IgD-negative memory B cell (primary cell): ENCODE measurements around the gene LCN2. TPM values are rescaled to one million over a fixed set of nuclear protein-coding genes. Genes with fewer than 3 reads are reported as not detected.
"Not testable (repeated sequence)": the region's sequence is repeated elsewhere in the genome, so short reads cannot be mapped to it uniquely, and the experiment has no call there.

ENCODE experiments used
- H3K27ac Mint-ChIP-seq, 3 donors: one replicate each; pipeline ENCODE4 v1.8.0; 2020 to 2022; ENCODE audit warnings: mild to moderate bottlenecking in 3 of 3, mixed read lengths in 3 of 3, moderate library complexity in 1 of 3
- H3K27me3 Mint-ChIP-seq: one replicate; pipeline ENCODE4 v1.8.0; 2021; ENCODE audit warnings: mixed read lengths
- H3K36me3 Mint-ChIP-seq: one replicate; pipeline ENCODE4 v1.8.0; 2020; ENCODE audit warnings: mild to moderate bottlenecking, mixed read lengths
- H3K4me1 Mint-ChIP-seq, 3 donors: one replicate each; pipeline ENCODE4 v1.8.0; 2020 to 2022; ENCODE audit warnings: mixed read lengths in 3 of 3, mild to moderate bottlenecking in 1 of 3
- H3K4me3 Mint-ChIP-seq, 4 donors: one replicate each; pipeline ENCODE4 v1.8.0; 2020 to 2022; ENCODE audit warnings: mild to moderate bottlenecking in 4 of 4, mixed read lengths in 4 of 4, moderate library complexity in 3 of 4
- H3K9me3 Mint-ChIP-seq, 3 donors: one replicate each; pipeline ENCODE4 v1.8.0; 2020 to 2021; ENCODE audit warnings: mixed read lengths in 3 of 3, mild to moderate bottlenecking in 1 of 3
- polyA plus RNA-seq: library from polyadenylated mRNA; unstranded; fragments of 300-500 nt; fragmentation: Illumina TruSeq; gene quantifications from one replicate; pipeline ENCODE4 v1.2.3, GENCODE V29; 2021

Gene LCN2
- polyA plus RNA-seq, 1 donor from 2014 or later: 1.5 TPM

DNA sequence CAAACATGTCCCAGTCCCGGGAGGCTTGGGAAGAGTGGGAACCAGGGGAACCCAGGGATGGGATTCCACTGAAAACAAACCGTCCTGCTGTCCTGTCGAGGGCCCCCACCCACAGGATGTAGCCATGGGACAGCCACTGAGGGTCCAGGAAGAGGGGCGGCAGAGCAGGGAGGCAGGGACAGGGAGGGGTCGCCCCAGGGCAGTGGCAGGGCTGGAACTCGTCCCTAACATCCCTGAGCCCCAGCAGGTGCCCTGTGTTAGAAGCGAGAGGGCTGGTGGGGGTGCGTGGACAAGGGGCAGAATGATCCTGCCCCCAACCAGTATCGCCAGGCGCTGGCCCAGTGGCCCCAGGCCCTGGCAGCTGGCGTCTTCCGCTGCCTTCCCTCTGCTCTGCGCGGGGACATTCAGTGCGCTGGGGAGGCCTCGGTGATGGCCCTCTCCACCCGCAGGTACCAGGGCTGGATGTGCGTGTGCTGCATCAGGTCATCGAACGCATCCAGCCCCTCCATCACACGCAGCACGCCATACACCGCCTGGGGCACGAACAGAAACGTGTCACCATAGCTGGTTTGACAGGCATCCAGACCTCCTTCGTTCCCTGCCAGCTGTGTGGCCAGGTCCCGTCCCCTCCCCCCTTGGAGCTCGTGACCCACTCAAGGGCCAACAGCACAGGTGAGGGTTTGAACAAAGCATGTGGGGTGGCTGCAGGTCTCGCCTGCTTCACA is 28.4 kb upstream of the LCN2 start:
- peaks cover 17 to 19% (median 18%) of the 10 kb centered on the region in 3 donors for H3K4me1 Mint-ChIP-seq
- no peaks in the 10 kb centered on the region for H3K9me3 Mint-ChIP-seq
- no peaks in the 10 kb centered on the region for H3K27me3 Mint-ChIP-seq
- H3K36me3 Mint-ChIP-seq: no peaks in the 10 kb centered on the region
- no peak overlapping the region for H3K4me3 Mint-ChIP-seq
- no peak overlapping the region for H3K27ac Mint-ChIP-seq

DNA sequence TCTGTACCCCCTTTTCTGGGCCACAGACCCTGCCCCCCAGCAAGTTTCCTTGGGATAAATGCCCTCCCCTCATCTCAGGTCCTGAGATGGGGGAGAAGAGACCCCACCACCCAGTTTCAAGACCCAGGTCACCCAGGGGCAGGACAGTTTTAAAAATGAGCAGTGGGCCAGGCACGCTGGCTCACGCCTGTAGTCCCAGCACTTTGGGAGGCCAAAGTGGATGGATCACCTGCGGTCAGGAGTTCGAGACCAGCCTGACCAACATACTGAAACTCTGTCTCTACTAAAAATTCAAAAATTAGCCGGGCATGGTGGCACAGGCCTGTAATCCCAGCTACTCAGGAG is 27.8 kb upstream of the LCN2 start:
- no peak overlapping the region for H3K27ac Mint-ChIP-seq
- no peaks in the 10 kb centered on the region for H3K36me3 Mint-ChIP-seq

DNA sequence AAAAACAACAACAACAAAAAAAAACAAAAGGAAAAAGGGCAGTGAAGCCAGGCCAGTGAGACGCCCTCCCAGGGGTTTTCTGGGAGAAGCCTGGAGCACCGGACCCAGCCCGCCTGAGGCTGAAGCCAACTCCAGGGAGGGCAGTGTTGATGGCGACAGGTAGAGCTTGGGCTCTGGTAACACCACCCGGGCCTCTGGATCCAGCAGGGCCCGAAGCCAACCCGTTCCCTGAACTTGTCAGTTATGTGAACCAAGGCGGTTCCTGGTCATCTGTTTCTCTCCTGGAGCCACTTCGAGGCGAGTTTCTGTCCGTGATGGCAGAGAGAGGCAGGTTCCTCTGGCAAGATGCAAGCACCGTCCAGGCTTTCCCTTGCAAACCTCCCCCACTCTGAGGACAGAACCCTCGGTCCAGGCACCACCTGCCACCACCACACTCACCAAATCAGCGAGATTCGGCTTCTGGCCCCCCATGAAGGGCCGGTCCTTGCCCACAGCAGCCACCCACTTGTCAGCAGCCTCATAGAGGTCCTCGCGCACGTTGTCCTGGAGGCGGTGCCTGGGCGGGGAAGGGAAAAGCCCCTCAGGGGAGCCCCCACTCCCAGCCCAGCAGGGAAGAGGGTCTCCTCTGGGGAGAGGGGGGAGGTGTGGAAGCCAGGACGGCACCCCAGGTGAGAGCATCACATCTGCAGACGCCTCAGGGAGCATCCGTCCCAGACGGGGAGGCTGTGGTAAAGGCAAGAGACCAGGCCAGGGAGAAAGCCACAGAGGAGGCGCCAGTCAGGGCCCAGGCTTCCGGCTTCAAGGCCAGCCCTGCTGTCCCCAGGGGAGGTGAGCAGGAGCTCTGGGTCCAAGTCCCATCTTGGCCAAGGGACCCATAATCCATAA is 27.1 kb upstream of the LCN2 start:
- H3K36me3 Mint-ChIP-seq: no peaks in the 10 kb centered on the region
- H3K9me3 Mint-ChIP-seq: no peaks in the 10 kb centered on the region
- H3K4me1 Mint-ChIP-seq: peaks cover 20 to 22% (median 21%) of the 10 kb centered on the region in 3 donors
- H3K4me3 Mint-ChIP-seq: no peak overlapping the region
- no peak overlapping the region for H3K27ac Mint-ChIP-seq
- H3K27me3 Mint-ChIP-seq: no peaks in the 10 kb centered on the region

More for the DNA sequence above, 27.8 kb upstream of the LCN2 start:
- no peaks in the 10 kb centered on the region for H3K9me3 Mint-ChIP-seq
- no peak overlapping the region for H3K4me3 Mint-ChIP-seq
- H3K4me1 Mint-ChIP-seq: peaks cover 20 to 22% (median 21%) of the 10 kb centered on the region in 3 donors
- no peaks in the 10 kb centered on the region for H3K27me3 Mint-ChIP-seq

DNA sequence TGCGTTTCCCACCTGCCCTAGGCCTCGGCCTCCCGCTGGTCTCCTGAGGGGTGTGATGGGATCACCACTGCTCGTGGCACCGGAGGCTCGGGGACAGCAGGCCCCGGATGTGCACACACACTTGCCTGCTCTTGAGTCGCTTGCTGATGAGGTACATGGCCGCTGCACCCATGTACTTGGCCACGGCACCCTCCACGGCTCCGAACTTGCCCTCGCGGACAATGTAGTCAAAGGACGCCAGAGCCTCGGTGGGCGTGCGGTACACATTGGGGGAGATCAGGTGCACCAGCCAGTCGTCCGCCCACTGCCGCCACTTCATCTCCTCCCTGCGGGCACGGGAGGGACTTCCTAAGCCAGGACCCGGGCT is 26.5 kb upstream of the LCN2 start:
- Mint-ChIP-seq H3K36me3 (no peaks in the 10 kb centered on the region), H3K9me3 (no peaks in the 10 kb centered on the region), H3K4me3 (peak overlapping the region in 1 of 4 donors; percentile 49), H3K27me3 (no peaks in the 10 kb centered on the region), H3K27ac (no peak overlapping the region), H3K4me1 (peaks cover 17 to 19% (median 18%) of the 10 kb centered on the region in 3 donors)

DNA sequence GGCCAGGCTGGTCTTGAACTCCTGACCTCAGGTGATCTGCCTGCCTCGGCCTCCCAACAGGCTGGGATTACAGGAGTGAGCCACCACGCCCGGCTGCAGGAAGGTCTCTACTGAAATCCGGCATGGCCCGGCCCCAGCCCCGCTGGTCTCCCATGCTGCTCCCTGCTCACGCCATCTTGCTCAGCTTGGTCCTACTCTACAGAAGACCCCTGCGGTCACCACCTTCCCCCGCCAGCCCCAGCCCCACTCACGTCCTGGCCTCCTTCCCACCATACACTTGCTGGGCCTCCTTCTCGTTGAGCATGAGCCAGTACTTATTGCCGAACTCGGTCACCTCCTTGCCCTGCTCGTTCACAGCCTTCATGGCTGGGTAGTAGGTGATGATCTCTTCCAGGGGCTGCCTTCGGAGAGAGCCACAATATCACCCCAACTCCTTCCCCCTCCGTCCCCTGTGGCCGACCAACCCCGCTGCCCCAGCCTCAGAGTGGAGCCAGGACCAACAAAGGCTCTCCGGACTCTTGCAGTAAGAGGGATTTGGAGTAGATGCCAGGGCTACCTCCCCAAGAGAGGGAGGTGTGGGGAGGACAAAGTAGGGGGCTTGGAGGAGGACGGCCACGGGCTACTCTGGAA is 25.7 kb upstream of the LCN2 start:
- Mint-ChIP-seq H3K36me3 (no peaks in the 10 kb centered on the region), H3K4me3 (peak overlapping the region in 1 of 4 donors; percentile 27), H3K27me3 (no peaks in the 10 kb centered on the region), H3K27ac (no peak overlapping the region), H3K4me1 (peaks cover 17 to 23% (median 18%) of the 10 kb centered on the region in 3 donors), H3K9me3 (no peaks in the 10 kb centered on the region)

DNA sequence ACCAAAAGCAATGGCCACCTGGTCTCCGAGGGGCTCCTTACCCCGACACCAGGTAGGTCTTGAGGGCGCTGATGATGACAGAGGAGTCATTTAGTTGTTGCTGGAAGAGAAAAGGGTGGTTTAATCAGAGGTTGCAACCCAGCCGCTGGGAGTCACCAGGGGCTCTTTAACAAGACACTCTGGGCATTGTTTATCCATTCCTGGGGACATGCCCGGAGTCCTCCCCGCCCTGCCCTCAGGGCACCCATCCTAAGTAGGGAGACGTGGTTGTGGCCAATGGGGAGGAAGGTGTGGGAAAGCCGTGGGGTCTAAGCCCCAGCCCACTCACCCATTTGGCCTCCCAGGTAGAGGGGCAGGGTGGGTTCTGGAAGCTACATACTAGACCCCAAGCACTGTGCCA is 24.8 kb upstream of the LCN2 start:
- H3K36me3 Mint-ChIP-seq: no peaks in the 10 kb centered on the region
- peak overlapping the region in 3 of 4 donors; percentile 26 to 91 (median 83) for H3K4me3 Mint-ChIP-seq
- H3K27ac Mint-ChIP-seq: peak overlapping the region in 2 of 3 donors; percentile 63 to 100
- no peaks in the 10 kb centered on the region for H3K9me3 Mint-ChIP-seq
- H3K27me3 Mint-ChIP-seq: no peaks in the 10 kb centered on the region
- H3K4me1 Mint-ChIP-seq: peaks cover 21 to 29% (median 22%) of the 10 kb centered on the region in 3 donors

DNA sequence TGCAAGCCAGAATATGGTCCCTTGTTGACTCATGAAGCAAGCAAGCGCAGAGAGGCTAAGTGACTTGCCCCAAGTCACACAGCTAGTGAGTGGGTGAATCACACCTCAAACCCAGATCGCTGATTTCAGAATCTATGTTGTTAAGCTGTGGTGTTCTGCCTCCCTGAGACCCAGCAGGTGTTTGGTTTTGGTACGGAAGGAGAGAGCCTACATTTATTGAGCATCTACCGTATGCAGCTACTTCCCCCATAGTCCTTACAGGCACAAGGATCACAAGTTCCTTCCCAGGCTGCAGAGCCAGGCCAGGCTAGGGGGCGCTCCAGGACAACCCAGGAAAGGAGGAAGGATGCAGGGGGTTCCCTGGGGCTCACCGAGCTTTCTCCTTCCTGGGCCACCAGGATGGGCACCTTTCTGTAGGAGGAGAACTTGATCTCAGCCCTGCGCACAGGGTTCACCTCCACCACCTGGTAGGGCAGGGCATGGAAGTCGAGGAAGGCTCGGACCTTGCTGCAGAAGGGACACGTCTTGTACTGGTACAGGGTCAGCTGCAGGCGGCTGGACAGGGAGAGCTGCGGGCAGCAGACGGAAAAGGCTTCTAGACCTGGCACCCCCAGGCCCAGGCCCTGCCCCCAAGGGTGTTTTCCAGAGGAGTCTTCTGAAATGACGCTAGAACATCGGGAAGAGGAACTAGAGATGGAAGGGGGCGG is 24.2 kb upstream of the LCN2 start:
- H3K27me3 Mint-ChIP-seq: no peaks in the 10 kb centered on the region
- H3K9me3 Mint-ChIP-seq: no peaks in the 10 kb centered on the region
- peaks cover 23 to 30% (median 24%) of the 10 kb centered on the region in 3 donors for H3K4me1 Mint-ChIP-seq
- peak overlapping the region; percentile 81 to 93 (median 87) for H3K4me3 Mint-ChIP-seq
- no peaks in the 10 kb centered on the region for H3K36me3 Mint-ChIP-seq
- peak overlapping the region in 2 of 3 donors; percentile 63 to 100 for H3K27ac Mint-ChIP-seq

DNA sequence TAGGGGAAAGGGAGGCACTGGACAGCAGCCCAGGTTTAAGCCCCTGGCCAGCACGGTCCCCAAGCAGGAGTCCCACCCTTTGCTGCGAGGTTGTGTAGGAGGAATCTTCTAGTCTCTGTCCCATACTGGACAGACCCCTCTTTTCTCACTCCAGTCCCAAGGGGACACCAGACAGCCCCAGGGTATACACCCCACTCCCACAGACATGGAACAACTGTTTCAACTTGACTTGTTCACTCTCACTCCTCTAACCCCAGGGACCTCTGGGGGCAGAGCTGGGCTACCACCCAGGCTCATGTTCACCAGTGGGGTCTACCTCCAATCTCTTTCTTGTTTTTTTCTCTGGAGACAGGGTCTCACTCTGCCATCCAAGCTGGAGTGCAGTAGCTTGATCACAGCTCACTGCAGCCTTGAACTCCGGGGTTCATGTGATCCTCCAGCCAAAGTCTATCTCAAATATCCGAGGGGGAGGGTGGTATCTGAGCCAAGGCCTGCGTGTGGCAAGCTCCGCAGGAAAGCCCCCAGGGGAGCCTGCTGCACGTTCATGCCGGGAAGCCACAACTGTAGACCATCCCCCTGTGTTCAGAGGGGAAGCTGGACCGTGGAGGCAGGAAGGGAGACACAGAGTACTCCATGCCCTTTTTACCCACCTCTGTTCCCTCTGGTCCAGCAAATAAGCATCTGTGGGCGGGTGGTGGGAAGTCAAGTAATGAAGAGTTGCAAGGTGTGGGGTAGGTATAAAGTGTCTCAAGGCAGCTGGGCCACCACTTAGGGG is 23.5 kb upstream of the LCN2 start:
- no peaks in the 10 kb centered on the region for H3K36me3 Mint-ChIP-seq
- peaks cover 23 to 30% (median 24%) of the 10 kb centered on the region in 3 donors for H3K4me1 Mint-ChIP-seq
- H3K27ac Mint-ChIP-seq: peak overlapping the region; percentile 85 to 100 (median 86)
- no peaks in the 10 kb centered on the region for H3K9me3 Mint-ChIP-seq
- peak overlapping the region; percentile 83 to 93 (median 92) for H3K4me3 Mint-ChIP-seq
- H3K27me3 Mint-ChIP-seq: no peaks in the 10 kb centered on the region

DNA sequence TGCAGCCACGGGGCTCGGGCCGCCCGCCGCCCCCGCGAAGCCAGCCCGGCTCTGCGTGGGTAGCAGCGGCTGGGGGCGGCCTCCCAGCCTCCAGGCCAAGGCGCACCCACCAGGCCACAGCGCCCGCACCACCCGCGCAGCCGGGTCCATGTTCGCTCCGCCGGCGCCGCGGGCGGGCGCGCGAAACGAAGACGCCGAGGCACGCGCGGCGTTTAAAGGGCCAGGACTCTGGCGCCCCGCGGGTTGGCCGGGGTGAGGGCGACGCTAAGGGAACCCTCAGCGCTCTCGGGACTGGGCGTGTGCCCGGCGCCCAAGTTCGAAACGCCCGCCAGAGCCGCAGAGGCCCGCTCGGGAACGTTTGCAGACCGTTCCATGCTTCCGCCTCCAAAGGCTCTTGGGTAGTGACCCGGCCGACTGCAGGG is 21.7 kb upstream of the LCN2 start, which contains the start of gene PTGES2:
Gene PTGES2 (minus strand): TSS at position 162 of the 422 bp plus-strand sequence. CDS start 12 bp downstream, at position 150.
- no peaks in the 10 kb centered on the region for H3K9me3 Mint-ChIP-seq
- peak within 1 kb of the TSS; percentile 98 to 100 (median 99) for H3K4me3 Mint-ChIP-seq
- peak within 1 kb of the TSS; percentile 100 for H3K27ac Mint-ChIP-seq
- H3K4me1 Mint-ChIP-seq: peaks cover 23 to 30% (median 24%) of the 10 kb centered on the region in 3 donors
- no peaks in the 10 kb centered on the region for H3K36me3 Mint-ChIP-seq
- peaks cover 2% of the 10 kb centered on the region for H3K27me3 Mint-ChIP-seq

DNA sequence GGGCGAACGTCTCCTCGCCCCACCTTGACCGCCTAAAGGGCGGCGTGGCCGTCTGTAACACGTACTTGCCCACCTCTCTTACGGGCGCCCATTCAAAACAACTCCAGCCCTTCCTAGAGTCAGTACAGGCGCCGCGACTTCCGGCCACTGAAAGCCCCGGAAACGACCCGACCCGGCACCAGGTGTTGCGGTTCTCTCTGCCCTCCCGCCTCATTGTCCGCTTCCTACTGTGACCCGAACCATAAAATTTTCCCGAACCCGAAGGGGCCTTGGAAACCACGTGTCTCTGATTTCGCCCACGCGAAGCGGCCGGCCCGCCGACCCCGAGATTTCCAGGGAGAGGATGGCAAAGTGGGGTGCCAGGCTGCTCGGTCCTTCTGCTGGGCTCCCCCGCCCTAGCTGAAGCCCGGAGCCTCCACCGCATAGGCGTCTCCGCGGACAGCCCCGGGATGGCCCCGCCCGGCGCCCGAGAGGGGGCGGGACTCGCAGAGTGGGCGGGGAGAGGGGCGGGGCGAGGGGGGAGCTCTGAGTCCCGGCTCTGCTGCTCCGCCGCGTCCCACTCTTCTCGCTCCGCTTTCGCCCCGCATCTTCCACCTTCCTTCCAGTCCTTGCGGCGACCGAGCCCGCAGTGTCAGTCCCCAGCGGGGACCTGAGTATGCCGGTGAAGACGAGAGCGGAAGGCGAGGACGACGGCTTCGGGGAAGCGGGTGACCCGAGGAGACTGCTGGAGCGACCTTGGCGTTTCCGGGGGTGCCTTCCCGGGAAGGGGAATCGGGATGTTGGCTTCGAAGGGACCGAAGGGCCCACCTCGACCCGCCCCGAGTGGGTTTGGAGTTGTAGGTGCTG is 21.0 kb upstream of the LCN2 start:
- Mint-ChIP-seq H3K27ac (peak overlapping the region; percentile 100), H3K9me3 (no peaks in the 10 kb centered on the region), H3K27me3 (peaks cover 4% of the 10 kb centered on the region), H3K4me3 (peak overlapping the region; percentile 98 to 100 (median 99)), H3K4me1 (peaks cover 23 to 32% (median 24%) of the 10 kb centered on the region in 3 donors), H3K36me3 (no peaks in the 10 kb centered on the region)

DNA sequence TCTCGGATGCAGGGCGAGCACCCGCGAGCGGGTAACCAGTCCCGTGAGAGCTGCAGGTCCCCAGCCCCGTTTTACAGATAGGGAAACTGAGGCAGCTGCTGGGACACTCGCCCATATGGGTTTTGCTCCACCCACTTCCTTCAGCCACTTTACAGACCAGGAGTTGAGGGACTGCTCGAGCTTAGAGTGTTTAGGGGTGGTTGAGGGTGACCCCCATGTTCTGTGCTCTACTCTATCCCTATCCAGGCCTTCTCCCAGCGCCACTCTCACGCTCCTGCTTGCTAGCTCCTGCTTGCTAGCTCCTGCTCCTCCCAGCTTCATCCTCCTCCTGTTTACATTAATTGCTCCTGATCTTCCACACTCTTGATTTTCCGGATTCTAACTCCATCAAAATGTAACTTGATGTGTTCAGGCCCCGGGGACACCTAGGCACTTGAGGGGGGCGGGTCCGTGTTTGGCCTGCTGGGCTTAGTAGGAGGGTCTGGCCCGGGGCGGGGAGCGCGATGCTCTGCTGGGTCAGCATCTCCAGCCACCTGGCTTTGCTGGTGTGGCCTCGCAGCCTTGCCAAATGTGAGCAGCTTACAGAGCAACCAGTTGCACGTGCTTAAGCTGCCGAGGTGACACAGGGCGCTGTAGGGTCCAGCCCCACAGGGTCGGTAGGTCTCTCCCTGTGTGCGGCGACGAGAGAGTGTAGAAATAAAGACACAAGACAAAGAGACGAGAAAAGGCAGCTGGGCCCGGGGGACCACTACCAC is 20.2 kb upstream of the LCN2 start:
- H3K36me3 Mint-ChIP-seq: no peaks in the 10 kb centered on the region
- H3K4me3 Mint-ChIP-seq: peak overlapping the region; percentile 98 to 100 (median 99)
- H3K27ac Mint-ChIP-seq: peak overlapping the region; percentile 100
- peaks cover 22 to 34% (median 23%) of the 10 kb centered on the region in 3 donors for H3K4me1 Mint-ChIP-seq
- H3K27me3 Mint-ChIP-seq: peaks cover 4% of the 10 kb centered on the region
- no peaks in the 10 kb centered on the region for H3K9me3 Mint-ChIP-seq

DNA sequence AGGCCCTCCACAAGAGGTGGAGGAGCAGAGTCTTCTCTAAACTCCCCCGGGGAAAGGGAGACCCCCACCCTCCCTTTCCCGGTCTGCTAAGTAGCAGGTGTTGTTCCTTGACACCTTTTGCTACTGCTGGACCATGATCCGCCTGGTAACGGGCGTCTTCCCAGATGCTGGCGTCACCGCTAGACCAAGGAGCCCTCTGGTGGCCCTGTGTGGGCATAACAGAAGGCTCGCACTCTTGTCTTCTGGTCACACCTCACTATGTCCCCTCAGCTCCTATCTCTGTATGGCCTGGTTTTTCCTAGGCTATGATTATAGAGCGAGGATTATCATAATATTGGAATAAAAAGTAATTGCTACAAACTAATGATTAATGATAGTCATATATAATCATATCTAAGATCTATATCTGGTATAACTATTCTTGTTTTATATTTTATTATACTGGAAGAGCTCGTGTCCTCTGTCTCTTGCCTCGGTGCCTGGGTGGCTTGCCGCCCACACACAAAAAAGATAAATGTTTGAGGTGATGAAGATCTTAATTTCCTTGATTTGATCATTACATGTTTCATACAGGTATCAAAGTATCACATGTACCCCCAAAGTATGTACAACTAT is 19.2 kb upstream of the LCN2 start:
- H3K36me3 Mint-ChIP-seq, H3K27me3 Mint-ChIP-seq, H3K9me3 Mint-ChIP-seq: not testable (repeated sequence)
- Mint-ChIP-seq H3K4me3 (peak overlapping the region; percentile 79 to 100 (median 94)), H3K4me1 (peaks cover 18 to 29% (median 20%) of the 10 kb centered on the region in 3 donors), H3K27ac (peak overlapping the region in 2 of 3 donors; percentile 50 to 100)
